LNCAP (cell line): ENCODE results near the gene ECEL1.

Experiments used
- CTCF ChIP-seq: fragments of 450-650 bp; IDR thresholded peaks from 2 replicates; pipeline ENCODE4 v1.5.1; 2017; ENCODE audit warnings: mild to moderate bottlenecking

ECEL1 gene

GRCh38 chr2:232464544-232464885, 23.1 kb downstream of the ECEL1 start:
- TF ChIP-seq CTCF: no peak

GRCh38 chr2:232463701-232464543, 23.7 kb downstream of the ECEL1 start:
- no peak for TF ChIP-seq CTCF

GRCh38 chr2:232460171-232460570, 27.5 kb downstream of the ECEL1 start:
- TF ChIP-seq CTCF: no peak

- TF ChIP-seq CTCF: no peak
These were observed 28.1 kb downstream of the ECEL1 start for GRCh38 chr2:232459419-232460035.

- TF ChIP-seq CTCF: no peak
These were observed 28.8 kb downstream of the ECEL1 start for GRCh38 chr2:232458661-232459418.

- no peak for TF ChIP-seq CTCF
These were observed 29.5 kb downstream of the ECEL1 start for GRCh38 chr2:232458051-232458660.

GRCh38 chr2:232457121-232458011, 30.3 kb downstream of the ECEL1 start:
- no peak for TF ChIP-seq CTCF
